ENCODE results near the gene NABP1. TPM values are rescaled to one million over a fixed set of nuclear protein-coding genes. Genes with fewer than 3 reads are reported as not detected.
"Not testable (repeated sequence)": the region's sequence is repeated elsewhere in the genome, so short reads cannot be mapped to it uniquely, and the experiment has no call there.

NABP1 gene, protein sequence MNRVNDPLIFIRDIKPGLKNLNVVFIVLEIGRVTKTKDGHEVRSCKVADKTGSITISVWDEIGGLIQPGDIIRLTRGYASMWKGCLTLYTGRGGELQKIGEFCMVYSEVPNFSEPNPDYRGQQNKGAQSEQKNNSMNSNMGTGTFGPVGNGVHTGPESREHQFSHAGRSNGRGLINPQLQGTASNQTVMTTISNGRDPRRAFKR
- total RNA-seq (2014; rRNA removed; shearing (Covaris generic)) = 0.74 and 1.9 TPM in 2 replicates

- in situ Hi-C loops (cut with HindIII; ENCODE audit: low sequenced_read_pairs) = no loop called here
- DNase-seq (ENCODE audit: low spot score) = peak; percentile 90
Measured at GRCh38 chr2:191677646-191678436, at the start of gene NABP1. TSS of gene NABP1 (plus strand) at chr2:191678136. CDS start at chr2:191678615, 479 bp downstream.

GRCh38 chr2:191629001-191629453, 48.9 kb upstream of the NABP1 start:
- in situ Hi-C loops (cut with HindIII; ENCODE audit: low sequenced_read_pairs) = no loop called here
- no peak for DNase-seq (ENCODE audit: low spot score)

DNA sequence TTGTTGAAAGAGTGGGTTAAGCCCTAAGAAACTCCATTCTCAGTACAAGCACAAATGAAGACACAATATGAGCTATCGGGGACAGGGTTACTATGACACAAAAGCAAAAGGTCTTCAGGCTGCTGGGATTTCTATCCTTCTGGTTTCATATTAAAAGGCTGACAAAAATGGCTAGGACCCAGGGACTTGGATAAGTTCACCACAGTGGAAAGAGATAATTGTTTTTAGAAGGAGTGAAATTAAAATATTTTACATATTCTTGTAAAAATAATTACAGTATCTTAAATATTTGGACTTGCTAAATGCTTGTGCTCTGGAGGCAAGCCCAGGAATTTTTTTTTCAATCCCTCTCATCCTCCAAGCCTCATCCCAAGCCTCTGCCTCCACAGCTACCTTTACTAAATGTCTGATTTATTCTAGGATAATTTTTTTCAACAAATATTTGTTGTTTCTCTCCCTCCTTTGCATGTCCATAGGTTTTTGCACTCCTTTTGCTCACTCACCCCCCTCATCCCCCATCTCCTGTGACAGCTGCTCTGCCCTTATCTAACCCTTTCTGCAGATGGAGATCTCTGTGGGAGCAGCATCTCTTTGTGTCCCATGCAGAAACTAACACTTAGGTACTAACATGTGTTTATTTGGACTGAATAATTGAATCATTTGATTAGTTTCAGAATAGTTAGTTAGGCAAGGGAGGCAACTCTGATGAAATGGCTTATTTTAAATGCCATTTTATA, 47.8 kb upstream of the NABP1 start:
- no peak for DNase-seq (ENCODE audit: low spot score)
- in situ Hi-C loops (cut with HindIII; ENCODE audit: low sequenced_read_pairs) = no loop called here

- in situ Hi-C loops (cut with HindIII; ENCODE audit: low sequenced_read_pairs) = no loop called here
- no peak for DNase-seq (ENCODE audit: low spot score)
Measured at GRCh38 chr2:191631754-191632153, 46.2 kb upstream of the NABP1 start.

DNA sequence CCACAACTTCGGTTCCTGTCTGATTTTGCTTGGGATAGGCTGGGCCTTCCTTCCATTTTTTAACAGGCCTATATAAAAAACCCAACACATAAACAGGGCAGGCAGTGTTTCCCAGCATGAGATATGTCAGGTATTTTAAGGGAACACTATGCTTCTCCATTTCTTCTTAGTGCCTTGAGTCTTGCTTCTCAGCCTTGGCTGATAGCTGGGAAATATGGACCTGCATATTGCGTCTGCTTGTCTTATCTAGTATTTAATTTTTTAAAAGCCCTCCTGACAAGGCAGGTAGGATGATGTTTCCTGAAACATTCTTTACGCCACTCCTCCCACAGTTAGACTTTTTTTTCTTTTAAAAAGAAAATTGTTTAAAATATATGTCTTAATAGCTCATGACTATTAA, 45.5 kb upstream of the NABP1 start:
- in situ Hi-C loops (cut with HindIII; ENCODE audit: low sequenced_read_pairs) = no loop called here
- DNase-seq (ENCODE audit: low spot score) = no peak

DNA sequence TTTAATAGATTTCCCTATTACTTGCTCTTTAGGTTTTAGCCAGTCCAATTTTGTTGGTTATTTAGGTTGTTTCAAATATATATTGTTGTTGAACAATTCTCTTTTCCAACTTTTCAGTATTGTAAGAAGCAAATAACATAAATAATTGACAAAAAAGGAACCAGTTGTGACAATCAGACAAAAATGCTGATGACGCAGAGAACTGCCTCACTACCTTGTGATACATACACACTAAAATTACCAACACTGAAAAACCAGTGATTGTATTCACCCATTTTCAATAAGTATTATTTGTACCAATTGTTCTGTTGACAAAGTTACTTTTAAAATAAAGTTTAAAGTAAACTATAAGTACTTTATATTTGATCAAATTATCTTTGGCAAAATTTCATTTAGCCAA, 43.1 kb upstream of the NABP1 start:
- DNase-seq (ENCODE audit: low spot score) = no peak
- in situ Hi-C loops (cut with HindIII; ENCODE audit: low sequenced_read_pairs) = no loop called here

DNA sequence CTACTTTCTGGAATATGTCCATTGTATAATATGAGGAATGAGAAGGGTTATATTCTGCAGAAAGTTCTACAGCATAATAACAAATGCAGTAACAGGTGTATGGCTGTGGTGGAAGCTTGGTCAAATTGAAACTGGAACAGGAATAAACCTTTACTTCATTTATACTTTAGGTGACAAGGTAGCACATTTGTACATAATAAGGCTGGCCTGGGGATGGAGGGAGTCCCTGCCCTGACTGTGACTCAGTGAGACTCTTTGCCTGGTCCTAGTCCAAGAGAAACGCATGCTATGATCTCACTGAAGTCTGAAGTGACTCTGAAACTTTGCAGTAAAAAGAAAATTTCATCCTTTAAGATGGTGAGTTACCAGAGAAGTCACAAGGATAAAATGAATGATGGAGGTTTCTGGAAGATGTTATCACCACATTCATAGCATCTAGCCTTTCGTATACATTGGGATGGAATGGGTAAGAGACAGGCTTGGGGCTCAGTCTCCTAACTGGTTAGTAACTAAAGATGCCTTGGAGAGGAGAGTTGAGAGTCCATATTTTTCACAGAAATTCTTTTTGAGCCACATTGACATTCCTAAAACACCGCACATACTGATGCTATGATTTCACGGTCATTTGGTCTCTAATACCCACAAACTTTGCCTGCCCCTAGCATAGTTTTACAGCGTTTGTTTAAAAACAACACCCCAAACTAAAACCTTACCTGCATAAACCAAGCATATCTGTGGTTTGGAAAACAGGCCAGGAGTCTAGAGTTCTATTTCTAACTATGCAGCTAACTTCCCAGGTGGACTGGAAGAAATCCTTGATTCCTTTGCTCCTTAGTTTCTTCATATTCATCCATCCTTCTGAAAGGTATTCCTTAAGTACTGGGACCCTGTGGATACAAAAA, 42.4 kb upstream of the NABP1 start:
- in situ Hi-C loops (cut with HindIII; ENCODE audit: low sequenced_read_pairs) = no loop called here

DNA sequence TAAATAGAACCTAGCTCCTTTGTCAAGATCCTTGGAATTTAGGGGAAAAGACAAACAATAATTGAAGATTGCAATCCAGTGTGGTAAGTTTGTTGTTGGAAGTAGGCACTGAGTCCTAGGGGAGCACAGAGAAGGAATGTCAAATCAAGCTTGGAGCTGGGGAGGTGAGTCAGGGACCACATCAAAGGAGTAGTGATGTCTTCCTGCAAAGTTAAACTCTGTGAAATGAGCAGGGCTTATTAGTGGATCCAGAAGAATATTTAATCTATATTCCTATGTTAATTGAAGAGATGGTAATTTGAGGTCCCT, 41.7 kb upstream of the NABP1 start:
- in situ Hi-C loops (cut with HindIII; ENCODE audit: low sequenced_read_pairs) = no loop called here
- no peak for DNase-seq (ENCODE audit: low spot score)

More for the DNA sequence above, 42.4 kb upstream of the NABP1 start:
- no peak for DNase-seq (ENCODE audit: low spot score)

DNA sequence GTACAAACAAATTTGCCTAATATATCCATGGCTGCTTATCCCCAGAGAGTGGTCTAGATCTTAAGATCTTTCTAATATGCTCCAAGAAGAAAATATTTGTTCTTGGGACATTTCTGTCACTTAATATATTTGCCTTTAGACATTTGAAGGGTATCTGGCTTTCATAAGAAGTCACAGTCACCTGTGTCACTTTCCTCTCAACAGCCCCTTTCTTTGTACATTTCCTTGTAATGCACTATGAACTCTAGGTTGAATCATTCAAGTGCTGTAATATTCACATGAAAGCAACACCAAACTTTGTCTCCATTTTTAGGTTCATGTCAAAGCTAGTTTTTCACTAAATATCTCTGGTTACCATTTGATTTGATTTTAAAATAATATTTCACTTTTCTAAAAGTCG, 41.4 kb upstream of the NABP1 start:
- in situ Hi-C loops (cut with HindIII; ENCODE audit: low sequenced_read_pairs) = no loop called here
- no peak for DNase-seq (ENCODE audit: low spot score)

GRCh38 chr2:191637182-191638078, 40.5 kb upstream of the NABP1 start:
- no peak for DNase-seq (ENCODE audit: low spot score)
- in situ Hi-C loops (cut with HindIII; ENCODE audit: low sequenced_read_pairs) = no loop called here

DNA sequence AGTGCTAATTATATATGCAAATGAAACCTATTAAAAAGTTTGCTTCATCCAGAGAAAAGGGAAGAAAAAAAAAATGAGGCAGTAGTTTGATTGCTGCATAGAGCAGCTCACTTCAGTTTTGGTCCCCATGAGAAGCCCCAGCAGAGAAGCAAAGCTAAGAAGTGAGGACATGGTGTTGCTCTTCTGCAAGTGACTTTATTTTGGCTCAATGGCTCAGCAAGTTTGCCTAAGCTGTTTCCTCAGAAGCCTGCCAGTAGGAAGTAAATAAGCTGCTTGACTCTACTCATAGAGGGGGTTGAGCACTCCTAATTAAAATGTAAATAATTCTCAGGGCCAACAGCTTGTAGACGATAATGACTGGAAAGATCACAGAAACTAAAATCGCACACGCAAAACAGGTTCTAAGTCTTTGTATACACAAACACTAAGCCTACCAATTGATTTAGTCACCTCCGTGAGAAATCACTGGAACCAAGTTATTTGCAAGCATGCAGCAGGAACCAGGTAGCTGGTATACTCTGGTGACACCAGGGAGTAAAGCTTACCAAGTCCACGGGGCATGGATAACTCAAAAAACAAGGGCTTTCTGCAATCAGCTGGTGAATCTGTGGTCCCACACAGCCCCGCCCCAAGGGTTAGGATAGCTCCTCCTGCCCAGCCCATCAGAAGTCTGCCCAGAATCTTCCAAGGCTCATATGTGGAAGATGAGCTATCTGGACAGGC, 39.7 kb upstream of the NABP1 start:
- in situ Hi-C loops (cut with HindIII; ENCODE audit: low sequenced_read_pairs) = no loop called here
- DNase-seq (ENCODE audit: low spot score) = no peak

GRCh38 chr2:191638802-191639172, 39.1 kb upstream of the NABP1 start:
- in situ Hi-C loops (cut with HindIII; ENCODE audit: low sequenced_read_pairs) = no loop called here
- DNase-seq (ENCODE audit: low spot score) = no peak

DNA sequence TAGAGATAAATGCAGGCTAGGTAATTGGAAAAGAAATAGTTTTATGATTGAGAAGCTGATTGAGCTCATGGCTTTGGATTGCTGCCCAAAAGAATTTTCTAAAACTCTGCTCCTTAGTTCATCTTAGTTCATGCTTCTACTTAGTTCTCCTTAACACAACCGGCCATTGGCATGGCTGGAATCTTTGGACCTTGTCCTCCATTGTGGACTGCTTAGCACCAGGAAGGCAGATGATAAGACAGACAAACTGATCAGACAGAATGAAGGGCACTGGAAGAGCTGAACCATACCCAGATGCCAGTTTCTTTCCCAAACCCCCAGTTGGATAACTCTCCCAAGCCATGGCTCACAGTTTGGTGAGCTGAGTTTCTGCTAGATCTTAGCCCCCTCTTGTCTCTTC, 36.3 kb upstream of the NABP1 start:
- in situ Hi-C loops (cut with HindIII; ENCODE audit: low sequenced_read_pairs) = no loop called here
- DNase-seq (ENCODE audit: low spot score) = no peak

GRCh38 chr2:191642541-191642940, 35.4 kb upstream of the NABP1 start:
- DNase-seq (ENCODE audit: low spot score) = no peak
- in situ Hi-C loops (cut with HindIII; ENCODE audit: low sequenced_read_pairs) = no loop called here

- no peak for DNase-seq (ENCODE audit: low spot score)
- in situ Hi-C loops (cut with HindIII; ENCODE audit: low sequenced_read_pairs) = no loop called here
Measured at GRCh38 chr2:191643429-191643828, 34.5 kb upstream of the NABP1 start.

DNA sequence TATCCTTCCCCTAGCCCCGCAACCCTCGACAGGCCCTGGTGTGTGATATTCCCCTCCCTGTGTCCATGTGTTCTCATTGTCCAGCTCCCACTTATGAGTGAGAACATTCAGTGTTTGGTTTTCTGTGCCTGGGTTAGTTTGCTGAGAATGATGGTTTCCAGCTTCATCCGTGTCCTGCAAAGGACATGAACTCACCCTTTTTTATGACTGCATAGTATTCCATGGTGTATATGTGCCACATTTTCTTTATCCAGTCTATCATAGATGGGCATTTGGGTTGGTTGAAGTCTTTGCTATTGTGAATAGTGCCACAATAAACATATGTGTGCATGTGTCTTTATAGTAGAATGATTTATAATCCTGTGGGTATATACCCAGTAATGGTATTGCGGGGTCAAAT, 33.3 kb upstream of the NABP1 start:
- in situ Hi-C loops (cut with HindIII; ENCODE audit: low sequenced_read_pairs); DNase-seq (ENCODE audit: low spot score): not testable (repeated sequence)

DNA sequence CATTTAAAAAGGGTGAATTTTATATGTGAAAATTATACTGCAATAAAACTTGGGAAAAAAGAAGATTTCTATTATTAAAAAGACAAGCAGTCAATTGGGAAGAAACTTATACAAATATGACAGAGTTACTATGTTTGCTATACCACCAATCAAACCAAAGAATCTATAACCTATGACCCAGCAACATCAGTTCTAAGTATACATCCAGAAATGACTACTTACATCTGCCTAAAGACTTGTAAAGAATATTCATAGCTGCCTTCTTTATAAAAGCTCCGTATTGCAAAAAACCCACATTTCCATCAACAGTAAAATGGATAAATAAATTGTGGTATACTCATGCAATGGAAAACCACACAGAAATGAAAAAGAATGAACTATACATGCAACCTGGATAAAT, 32.9 kb upstream of the NABP1 start:
- DNase-seq (ENCODE audit: low spot score) = no peak
- in situ Hi-C loops (cut with HindIII; ENCODE audit: low sequenced_read_pairs) = no loop called here

All from G401 (cell line).